NT2/D1 (cell line): ENCODE data around the gene ST6GAL2.

Source experiments
- DNase-seq: peaks from one replicate; pipeline ENCODE4 v3.0.0-alpha.2; 2011; ENCODE audit warnings: low read depth, low spot score
- H3K27me3 ChIP-seq: 2 replicates; pipeline ENCODE4 v1.6.0; 2011; ENCODE audit warnings: mild to moderate bottlenecking; ENCODE audit not compliant: insufficient read length, insufficient read depth
- H3K36me3 ChIP-seq: 2 replicates; pipeline ENCODE4 v1.6.1; 2011; ENCODE audit warnings: mild to moderate bottlenecking, low read length, mixed read lengths; ENCODE audit not compliant: insufficient read depth, insufficient read length
- H3K4me1 ChIP-seq: 2 replicates; pipeline ENCODE4 v1.5.1; 2011; ENCODE audit not compliant: insufficient read depth, insufficient read length
- H3K4me3 ChIP-seq: 2 replicates; pipeline ENCODE4 v1.5.1; 2011; ENCODE audit warnings: low read depth; ENCODE audit not compliant: insufficient read length
- H3K9ac ChIP-seq: 2 replicates; pipeline ENCODE4 v1.6.0; 2011; ENCODE audit warnings: low read depth; ENCODE audit not compliant: insufficient read length
- H3K9me3 ChIP-seq: 2 replicates; pipeline ENCODE4 v1.5.1; 2011; ENCODE audit warnings: mild to moderate bottlenecking, low read length; ENCODE audit not compliant: insufficient read depth
- SUZ12 ChIP-seq: IDR thresholded peaks from 2 replicates; pipeline ENCODE4 v1.6.1; 2011; ENCODE audit not compliant: insufficient read length, insufficient read depth; ENCODE audit errors: extremely low read depth
- YY1 ChIP-seq: IDR thresholded peaks from 2 replicates; pipeline ENCODE4 v1.6.1; 2011; ENCODE audit not compliant: insufficient read length, insufficient read depth
- ZNF274 ChIP-seq: IDR thresholded peaks from 2 replicates; pipeline ENCODE4 v1.6.1; 2011; ENCODE audit warnings: mild to moderate bottlenecking, low read depth, low read length

Gene ST6GAL2

GRCh38 chr2:106800180-106800579 lies 85.8 kb downstream of the ST6GAL2 start:
- Histone ChIP-seq H3K4me3 (no peak overlapping the region), H3K9ac (no peak overlapping the region), H3K9me3 (no peaks in the 10 kb centered on the region), H3K36me3 (no peaks in the 10 kb centered on the region), H3K27me3 (no peaks in the 10 kb centered on the region), H3K4me1 (no peaks in the 10 kb centered on the region)
- no peak for TF ChIP-seq SUZ12
- no peak for TF ChIP-seq ZNF274
- no peak for TF ChIP-seq YY1
- DNase-seq, result no peak

DNA sequence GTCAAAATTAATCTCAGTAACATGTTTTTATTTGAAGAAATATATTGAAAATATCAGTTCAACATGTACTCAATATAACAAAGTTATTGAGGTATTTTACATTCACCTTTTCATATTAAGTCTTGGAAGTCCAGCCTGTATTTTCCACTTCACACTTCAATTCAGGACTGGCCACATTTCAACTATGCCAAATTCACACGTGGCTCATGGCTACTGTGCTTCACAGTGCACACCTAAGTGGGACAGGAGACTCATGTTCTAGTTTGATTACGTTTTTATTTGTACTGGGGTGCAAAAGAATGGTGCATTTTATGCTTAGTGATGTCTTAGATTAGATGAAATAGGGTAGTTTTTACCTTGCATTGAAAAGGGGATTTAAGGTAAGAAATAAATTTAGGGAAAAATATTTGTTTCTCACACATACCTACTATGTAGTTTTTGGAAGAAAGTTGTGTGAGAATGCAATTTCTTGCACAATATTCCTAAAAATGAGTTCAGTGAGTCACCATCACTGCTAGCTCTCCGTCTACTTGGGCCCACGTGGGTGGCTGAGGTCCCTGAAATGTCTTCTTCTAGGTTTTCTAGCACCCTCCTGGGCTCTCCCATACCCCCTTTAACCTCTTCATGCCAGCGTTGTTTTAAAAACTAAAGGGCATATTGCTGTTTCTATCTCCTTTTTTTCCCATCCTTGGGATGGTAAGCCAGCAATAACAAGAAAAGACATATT lies 87.0 kb downstream of the ST6GAL2 start:
- no peaks in the 10 kb centered on the region for H3K4me1 ChIP-seq
- H3K9me3 ChIP-seq, result no peaks in the 10 kb centered on the region
- no peaks in the 10 kb centered on the region for H3K36me3 ChIP-seq
- no peaks in the 10 kb centered on the region for H3K27me3 ChIP-seq
- DNase-seq, result no peak
- TF ChIP-seq SUZ12, result no peak
- no peak for TF ChIP-seq ZNF274
- TF ChIP-seq YY1, result no peak
- no peak overlapping the region for H3K4me3 ChIP-seq
- no peak overlapping the region for H3K9ac ChIP-seq

- Histone ChIP-seq H3K9ac (no peak overlapping the region), H3K4me1 (no peaks in the 10 kb centered on the region), H3K36me3 (no peaks in the 10 kb centered on the region), H3K27me3 (no peaks in the 10 kb centered on the region), H3K9me3 (no peaks in the 10 kb centered on the region), H3K4me3 (no peak overlapping the region)
- DNase-seq, result no peak
- TF ChIP-seq SUZ12, result no peak
- TF ChIP-seq ZNF274, result no peak
- no peak for TF ChIP-seq YY1
These were observed 88.5 kb downstream of the ST6GAL2 start for GRCh38 chr2:106797494-106797893.

DNA sequence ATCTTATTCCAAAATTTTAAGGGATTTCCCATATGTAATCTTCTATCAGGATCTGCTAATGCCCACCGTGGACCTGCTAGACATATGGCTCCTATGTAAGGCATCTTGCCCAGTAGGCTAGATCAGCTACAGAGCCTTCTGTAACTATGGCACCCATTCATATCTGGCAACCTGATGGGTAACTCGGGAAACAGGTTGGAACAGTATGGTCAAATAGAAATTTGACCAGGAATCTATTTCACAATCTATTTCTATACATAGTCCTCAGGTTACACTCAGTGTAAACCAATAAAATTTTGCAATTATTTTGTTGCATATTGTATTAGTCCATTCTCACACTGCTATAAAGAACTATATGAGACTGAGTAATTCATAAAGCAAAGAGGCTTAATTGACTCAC lies 93.3 kb downstream of the ST6GAL2 start:
- no peak for DNase-seq
- no peaks in the 10 kb centered on the region for H3K27me3 ChIP-seq
- TF ChIP-seq SUZ12 (no peak), ZNF274 (no peak), YY1 (no peak)

DNA sequence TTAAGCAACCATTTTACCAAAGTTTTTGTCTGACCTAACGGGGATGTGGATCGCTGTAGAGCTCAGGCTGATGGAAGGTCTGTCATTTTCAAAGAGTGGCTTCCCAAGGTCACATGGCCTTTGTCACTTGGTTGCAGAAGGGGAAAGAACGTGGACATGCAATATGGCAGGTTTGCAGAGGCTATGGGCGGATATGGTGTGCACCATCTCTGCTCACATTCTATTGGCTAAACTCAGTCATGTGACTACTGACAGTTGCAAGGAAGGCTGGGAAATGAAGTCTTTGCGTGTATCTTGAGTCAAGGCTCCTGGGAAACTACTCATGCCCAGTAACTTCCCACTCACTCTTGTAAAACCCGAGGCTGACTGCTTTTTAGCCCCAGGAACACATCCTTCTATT lies 96.8 kb downstream of the ST6GAL2 start:
- Histone ChIP-seq H3K27me3 (no peaks in the 10 kb centered on the region), H3K4me3 (no peak overlapping the region), H3K9me3 (peaks cover 6% of the 10 kb centered on the region; the same call in 1 of the 2 replicates), H3K9ac (no peak overlapping the region), H3K4me1 (no peaks in the 10 kb centered on the region), H3K36me3 (no peaks in the 10 kb centered on the region)
- TF ChIP-seq SUZ12, result no peak
- no peak for TF ChIP-seq YY1
- no peak for TF ChIP-seq ZNF274
- DNase-seq, result no peak

More for the DNA sequence above, 93.3 kb downstream of the ST6GAL2 start:
- H3K9me3 ChIP-seq, result peaks cover 6% of the 10 kb centered on the region; the same call in 1 of the 2 replicates
- no peak overlapping the region for H3K9ac ChIP-seq
- no peaks in the 10 kb centered on the region for H3K36me3 ChIP-seq
- no peaks in the 10 kb centered on the region for H3K4me1 ChIP-seq
- no peak overlapping the region for H3K4me3 ChIP-seq

DNA sequence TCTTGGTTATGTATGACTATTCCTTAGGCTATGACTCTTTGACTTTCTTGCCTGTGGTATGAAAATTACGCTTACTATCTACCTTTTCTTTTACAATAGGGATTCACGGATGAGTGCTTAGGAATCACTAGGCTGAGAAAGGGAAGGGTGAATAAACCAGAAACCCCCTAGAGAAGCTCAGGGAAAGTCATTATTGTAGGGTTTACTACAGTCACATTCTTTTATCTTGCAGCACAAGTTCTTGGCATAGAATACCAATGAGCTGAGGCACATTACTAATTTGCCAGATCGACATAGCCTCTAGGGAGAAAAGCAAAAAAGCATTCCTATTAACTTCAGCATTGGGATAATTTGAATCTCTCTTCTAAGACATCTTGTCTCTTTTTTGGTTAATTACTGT lies 103.3 kb downstream of the ST6GAL2 start:
- Histone ChIP-seq H3K27me3 (no peaks in the 10 kb centered on the region), H3K4me1 (no peaks in the 10 kb centered on the region), H3K4me3 (no peak overlapping the region), H3K36me3 (no peaks in the 10 kb centered on the region), H3K9me3 (no peaks in the 10 kb centered on the region; the same call in 1 of the 2 replicates), H3K9ac (no peak overlapping the region)
- DNase-seq, result no peak
- TF ChIP-seq YY1 (no peak), SUZ12 (no peak), ZNF274 (no peak)

DNA sequence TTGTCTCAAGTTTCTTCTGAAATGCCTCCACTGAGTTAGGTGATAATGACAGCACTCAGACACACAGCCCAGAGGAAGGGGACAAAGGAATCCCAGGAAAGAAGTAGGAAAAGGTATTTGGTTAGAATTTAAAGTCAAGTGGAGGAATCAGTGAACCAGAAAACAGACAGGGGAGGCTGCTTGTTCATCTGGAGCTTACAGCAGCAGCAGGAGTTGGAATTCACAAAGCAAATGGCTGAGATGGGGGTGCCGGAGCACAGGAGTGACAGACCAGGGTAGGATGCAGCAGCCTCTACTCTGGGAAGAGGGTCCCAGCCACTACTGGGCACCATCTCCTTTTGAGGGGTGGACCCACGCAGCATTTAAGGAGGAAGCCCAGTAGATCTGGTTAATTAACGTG lies 104.8 kb downstream of the ST6GAL2 start:
- TF ChIP-seq YY1, result no peak
- DNase-seq, result no peak
- no peaks in the 10 kb centered on the region for H3K36me3 ChIP-seq

More for the DNA sequence above, 104.8 kb downstream of the ST6GAL2 start:
- Histone ChIP-seq H3K9me3 (no peaks in the 10 kb centered on the region; the same call in 1 of the 2 replicates), H3K9ac (no peak overlapping the region), H3K27me3 (no peaks in the 10 kb centered on the region), H3K4me1 (no peaks in the 10 kb centered on the region), H3K4me3 (no peak overlapping the region)
